Choroid plexus epithelial cell (primary cell): ENCODE measurements around the gene ADCY2.

Experiments
- DNase-seq: peaks from one replicate; pipeline ENCODE4 v3.0.0-alpha.2; 2010; ENCODE audit warnings: low read depth
- H3K4me3 ChIP-seq: 2 replicates; pipeline ENCODE4 v1.5.1; 2011; ENCODE audit warnings: low read depth, mild to moderate bottlenecking, control low read depth, low read length, moderate library complexity
- CTCF ChIP-seq: conservative IDR thresholded peaks from 2 replicates; pipeline ENCODE4 v1.5.1; 2011; ENCODE audit warnings: low read depth, mild to moderate bottlenecking, control low read depth, inconsistent platforms, low read length, moderate library complexity

The ADCY2 gene

GRCh38 chr5:7537573-7537972 lies 141.6 kb downstream of the ADCY2 start:
- no peak for TF ChIP-seq CTCF
- no peak overlapping the region for H3K4me3 ChIP-seq
- no peak for DNase-seq

GRCh38 chr5:7539571-7539970 lies 143.6 kb downstream of the ADCY2 start:
- no peak for TF ChIP-seq CTCF
- no peak overlapping the region for H3K4me3 ChIP-seq
- DNase-seq = no peak

- DNase-seq = no peak
- no peak for TF ChIP-seq CTCF
- H3K4me3 ChIP-seq = no peak overlapping the region
Measured at GRCh38 chr5:7540736-7541485, 145.0 kb downstream of the ADCY2 start.

GRCh38 chr5:7541898-7542297 lies 146.0 kb downstream of the ADCY2 start:
- H3K4me3 ChIP-seq = no peak overlapping the region
- DNase-seq = no peak
- TF ChIP-seq CTCF = no peak

- TF ChIP-seq CTCF = no peak
- no peak for DNase-seq
- H3K4me3 ChIP-seq = no peak overlapping the region
Measured at GRCh38 chr5:7546555-7546954, 150.6 kb downstream of the ADCY2 start.

GRCh38 chr5:7548596-7548995 lies 152.7 kb downstream of the ADCY2 start:
- no peak for DNase-seq
- H3K4me3 ChIP-seq = no peak overlapping the region
- no peak for TF ChIP-seq CTCF

GRCh38 chr5:7565559-7565958 lies 169.6 kb downstream of the ADCY2 start:
- no peak for DNase-seq
- no peak overlapping the region for H3K4me3 ChIP-seq
- no peak for TF ChIP-seq CTCF
